ENCODE measurements around the gene PPA1. TPM values are rescaled to one million over a fixed set of nuclear protein-coding genes. Genes with fewer than 3 reads are reported as not detected.
"Not testable (repeated sequence)": the region's sequence is repeated elsewhere in the genome, so short reads cannot be mapped to it uniquely, and the experiment has no call there.

PPA1 gene
- total and polyA plus RNA-seq, 2 donors: 67.4 to 116 TPM

GRCh38 chr10:70186571-70186970, 46.7 kb downstream of the PPA1 start:
- no peaks in the 10 kb centered on the region for H3K36me3 ChIP-seq (ENCODE audit: insufficient read depth)
- no peak overlapping the region for H3K27ac ChIP-seq (ENCODE audit: low read depth)
- no peak for DNase-seq (ENCODE audit: extremely low spot score)
- no peak overlapping the region for H3K4me3 ChIP-seq (ENCODE audit: low read depth, low read length)
- 54% methylated on average over 3 of the region's 3 CpGs for WGBS
- no peaks in the 10 kb centered on the region for H3K4me1 ChIP-seq (ENCODE audit: insufficient read depth)

DNA sequence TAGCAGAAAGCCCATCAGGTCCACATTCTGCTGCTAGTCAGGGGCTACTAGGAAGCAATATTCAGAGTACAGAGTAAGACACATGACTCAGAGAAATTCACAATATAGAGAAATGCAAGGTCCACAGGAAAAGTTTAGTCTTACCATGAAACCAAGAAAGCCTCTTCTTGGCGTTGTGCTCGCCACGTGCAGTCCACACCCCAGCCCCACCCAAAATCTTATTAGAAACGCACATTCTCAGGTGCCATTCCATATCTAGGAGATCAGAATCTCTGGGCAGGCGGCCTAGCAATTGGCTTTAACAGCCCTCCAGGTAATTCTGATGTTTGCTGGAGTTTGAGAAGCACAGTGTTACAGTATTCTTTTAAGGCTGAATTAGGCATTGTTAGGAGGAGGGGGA, 47.1 kb downstream of the PPA1 start:
- no peaks in the 10 kb centered on the region for H3K4me1 ChIP-seq (ENCODE audit: insufficient read depth)
- DNase-seq (ENCODE audit: extremely low spot score): no peak
- no peak overlapping the region for H3K27ac ChIP-seq (ENCODE audit: low read depth)
- H3K4me3 ChIP-seq (ENCODE audit: low read depth, low read length): no peak overlapping the region
- no peaks in the 10 kb centered on the region for H3K36me3 ChIP-seq (ENCODE audit: insufficient read depth)
- 77% methylated on average over 5 of the region's 5 CpGs for WGBS

DNA sequence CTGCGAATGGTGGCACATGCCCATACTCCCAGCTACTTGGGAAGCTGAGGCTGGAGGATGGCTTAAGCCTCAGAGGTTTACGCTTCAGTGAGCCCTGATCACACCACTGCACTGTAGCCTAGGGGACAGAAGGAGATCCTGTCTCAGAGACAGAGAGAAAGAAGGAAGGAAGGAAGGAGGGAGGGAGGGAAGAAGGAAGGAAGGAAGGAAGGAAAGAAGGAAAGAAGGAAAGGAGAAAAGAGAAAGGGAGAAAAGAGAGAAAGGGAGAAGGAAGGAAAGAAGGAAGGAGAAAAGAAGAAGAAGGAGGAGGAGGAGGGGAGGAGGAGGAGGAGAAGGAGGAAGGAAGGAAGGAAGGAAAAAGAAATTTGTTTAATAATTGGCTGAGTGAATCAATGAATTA, 49.9 kb downstream of the PPA1 start:
- Histone ChIP-seq H3K27ac (ENCODE audit: low read depth) (no peak overlapping the region), H3K4me3 (ENCODE audit: low read depth, low read length) (no peak overlapping the region), H3K4me1 (ENCODE audit: insufficient read depth) (no peaks in the 10 kb centered on the region), H3K36me3 (ENCODE audit: insufficient read depth) (no peaks in the 10 kb centered on the region)
- no peak for DNase-seq (ENCODE audit: extremely low spot score)
- 80% methylated on average over 2 of the region's 2 CpGs for WGBS

- H3K27ac ChIP-seq (ENCODE audit: low read depth); H3K4me1 ChIP-seq (ENCODE audit: insufficient read depth); H3K4me3 ChIP-seq (ENCODE audit: low read depth, low read length); DNase-seq (ENCODE audit: extremely low spot score); H3K36me3 ChIP-seq (ENCODE audit: insufficient read depth): not testable (repeated sequence)
- 94% methylated on average over 8 of the region's 8 CpGs for WGBS
Observed at GRCh38 chr10:70179209-70179608, 54.0 kb downstream of the PPA1 start.

DNA sequence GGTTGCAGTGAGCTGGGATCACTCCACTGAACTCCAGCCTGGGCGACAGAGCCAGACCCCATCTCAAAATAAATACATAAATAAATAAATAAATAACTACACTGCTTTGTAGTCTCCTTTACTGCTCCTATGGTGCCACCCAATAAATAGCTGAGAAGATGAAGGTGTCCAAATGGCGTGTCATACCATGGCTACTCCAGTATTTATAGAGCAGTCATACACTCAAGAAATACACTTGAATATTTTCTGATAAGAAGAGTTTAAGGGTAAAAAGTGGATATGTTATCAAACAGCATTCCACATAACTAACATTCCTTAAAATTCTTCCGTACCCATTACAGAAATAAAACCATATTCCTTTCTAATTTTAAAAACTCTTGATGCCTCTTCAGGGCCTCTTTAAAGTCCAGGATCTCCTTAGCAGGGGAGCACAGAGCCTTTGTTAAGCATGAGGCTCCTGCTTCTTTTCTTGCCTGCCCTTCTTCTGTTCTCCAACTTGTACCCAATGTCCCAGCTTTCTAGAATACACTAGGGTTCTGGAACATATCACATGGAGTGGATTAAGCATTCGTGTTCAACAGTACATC, 55.0 kb downstream of the PPA1 start:
- Histone ChIP-seq H3K4me3 (ENCODE audit: low read depth, low read length) (no peak overlapping the region), H3K27ac (ENCODE audit: low read depth) (no peak overlapping the region), H3K4me1 (ENCODE audit: insufficient read depth) (no peaks in the 10 kb centered on the region), H3K36me3 (ENCODE audit: insufficient read depth) (no peaks in the 10 kb centered on the region)
- WGBS: 55% methylated on average over 4 of the region's 4 CpGs
- DNase-seq (ENCODE audit: extremely low spot score): no peak

DNA sequence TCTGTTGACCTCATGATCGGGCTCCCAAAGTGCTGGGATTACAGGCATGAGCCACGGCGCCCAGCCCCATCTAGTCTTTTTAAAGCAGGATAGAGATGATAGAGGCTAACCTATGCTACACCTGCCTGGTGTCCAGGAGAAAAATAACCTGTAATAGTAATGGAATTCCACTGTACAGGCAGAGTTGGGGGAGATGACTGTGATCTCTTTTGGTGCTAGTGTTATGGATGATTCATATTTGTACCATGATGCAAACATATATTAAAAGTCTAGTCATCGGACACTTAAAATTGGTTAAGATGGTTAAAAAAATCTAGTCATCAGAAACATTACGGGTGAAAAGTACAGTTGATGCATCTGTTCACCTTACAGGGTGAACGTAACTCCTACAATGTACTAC, 56.8 kb downstream of the PPA1 start:
- Histone ChIP-seq H3K36me3 (ENCODE audit: insufficient read depth) (no peaks in the 10 kb centered on the region), H3K27ac (ENCODE audit: low read depth) (no peak overlapping the region), H3K4me3 (ENCODE audit: low read depth, low read length) (no peak overlapping the region), H3K4me1 (ENCODE audit: insufficient read depth) (no peaks in the 10 kb centered on the region)
- 79% methylated on average over 6 of the region's 6 CpGs for WGBS
- no peak for DNase-seq (ENCODE audit: extremely low spot score)

DNA sequence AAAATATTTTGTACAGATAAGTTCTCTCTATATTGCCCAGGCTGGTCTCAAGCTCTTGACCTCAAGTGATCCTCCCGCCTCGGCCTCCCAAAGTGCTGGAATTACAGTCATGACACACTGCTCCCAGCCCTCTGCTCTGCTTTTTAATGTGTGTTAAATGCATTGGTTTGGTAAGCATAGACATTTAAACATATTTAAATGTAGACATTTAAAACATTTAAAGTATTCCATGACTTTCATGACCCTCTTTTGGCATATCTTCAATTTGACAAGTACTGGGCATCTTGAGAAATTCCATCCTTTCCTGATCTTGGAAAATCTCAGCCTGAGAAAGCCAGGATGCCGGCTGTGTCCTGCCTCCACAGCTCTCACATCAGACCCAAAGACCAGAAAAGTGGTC, 57.7 kb downstream of the PPA1 start:
- 86% methylated on average over 3 of the region's 3 CpGs for WGBS
- Histone ChIP-seq H3K4me1 (ENCODE audit: insufficient read depth) (no peaks in the 10 kb centered on the region), H3K27ac (ENCODE audit: low read depth) (no peak overlapping the region), H3K36me3 (ENCODE audit: insufficient read depth) (no peaks in the 10 kb centered on the region), H3K4me3 (ENCODE audit: low read depth, low read length) (no peak overlapping the region)
- no peak for DNase-seq (ENCODE audit: extremely low spot score)

GRCh38 chr10:70174058-70174741, 59.0 kb downstream of the PPA1 start:
- WGBS: 52% methylated on average over 4 of the region's 4 CpGs
- no peaks in the 10 kb centered on the region for H3K36me3 ChIP-seq (ENCODE audit: insufficient read depth)

GRCh38 chr10:70169649-70170364, 63.4 kb downstream of the PPA1 start:
- WGBS: under 1% methylated on average over 40 of the region's 40 CpGs
- Histone ChIP-seq H3K27ac (ENCODE audit: low read depth) (peak overlapping the region; percentile 97), H3K4me1 (ENCODE audit: insufficient read depth) (peaks cover 1% of the 10 kb centered on the region), H3K4me3 (ENCODE audit: low read depth, low read length) (peak overlapping the region; percentile 69), H3K36me3 (ENCODE audit: insufficient read depth) (no peaks in the 10 kb centered on the region)
- no peak for DNase-seq (ENCODE audit: extremely low spot score)

More at GRCh38 chr10:70174058-70174741, 59.0 kb downstream of the PPA1 start:
- Histone ChIP-seq H3K4me3 (ENCODE audit: low read depth, low read length) (no peak overlapping the region), H3K27ac (ENCODE audit: low read depth) (no peak overlapping the region), H3K4me1 (ENCODE audit: insufficient read depth) (no peaks in the 10 kb centered on the region)
- no peak for DNase-seq (ENCODE audit: extremely low spot score)

GRCh38 chr10:70169011-70169410, 64.2 kb downstream of the PPA1 start:
- Histone ChIP-seq H3K4me3 (ENCODE audit: low read depth, low read length) (no peak overlapping the region), H3K27ac (ENCODE audit: low read depth) (no peak overlapping the region), H3K36me3 (ENCODE audit: insufficient read depth) (no peaks in the 10 kb centered on the region), H3K4me1 (ENCODE audit: insufficient read depth) (peaks cover 1% of the 10 kb centered on the region)
- no peak for DNase-seq (ENCODE audit: extremely low spot score)
- 14% methylated on average over 2 of the region's 2 CpGs for WGBS

GRCh38 chr10:70167246-70167645, 66.0 kb downstream of the PPA1 start:
- DNase-seq (ENCODE audit: extremely low spot score): no peak
- Histone ChIP-seq H3K4me3 (ENCODE audit: low read depth, low read length) (no peak overlapping the region), H3K36me3 (ENCODE audit: insufficient read depth) (no peaks in the 10 kb centered on the region), H3K4me1 (ENCODE audit: insufficient read depth) (peaks cover 3% of the 10 kb centered on the region), H3K27ac (ENCODE audit: low read depth) (no peak overlapping the region)
- WGBS: 79% methylated on average over 7 of the region's 7 CpGs

DNA sequence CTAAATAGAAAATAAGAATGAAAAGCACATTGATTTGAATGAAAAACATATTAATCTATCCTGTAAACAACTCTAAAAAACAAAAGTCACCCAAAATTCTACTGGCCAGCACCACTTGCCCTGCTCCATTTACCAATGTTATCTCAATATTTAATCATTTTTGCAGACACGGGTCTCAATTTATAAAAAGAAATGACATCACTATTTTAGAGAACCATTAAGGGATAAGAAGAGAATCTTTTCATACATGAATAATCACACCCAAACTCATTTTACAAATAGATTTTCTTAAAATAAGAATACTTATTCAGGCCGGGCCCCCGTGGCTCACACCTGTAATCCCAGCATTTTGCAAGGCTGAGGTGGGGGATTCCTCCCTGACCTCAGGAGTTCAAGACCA, 66.8 kb downstream of the PPA1 start:
- H3K27ac ChIP-seq (ENCODE audit: low read depth): no peak overlapping the region
- peaks cover 3% of the 10 kb centered on the region for H3K4me1 ChIP-seq (ENCODE audit: insufficient read depth)
- WGBS: 71% methylated on average over 3 of the region's 3 CpGs

GRCh38 chr10:70164163-70164562, 69.1 kb downstream of the PPA1 start:
- no peak for DNase-seq (ENCODE audit: extremely low spot score)
- WGBS: 69% methylated on average over 3 of the region's 3 CpGs
- H3K4me3 ChIP-seq (ENCODE audit: low read depth, low read length): no peak overlapping the region
- no peaks in the 10 kb centered on the region for H3K36me3 ChIP-seq (ENCODE audit: insufficient read depth)
- H3K4me1 ChIP-seq (ENCODE audit: insufficient read depth): peaks cover 3% of the 10 kb centered on the region
- H3K27ac ChIP-seq (ENCODE audit: low read depth): peak overlapping the region; percentile 2

More for the DNA sequence above, 66.8 kb downstream of the PPA1 start:
- Histone ChIP-seq H3K4me3 (ENCODE audit: low read depth, low read length) (no peak overlapping the region), H3K36me3 (ENCODE audit: insufficient read depth) (no peaks in the 10 kb centered on the region)
- DNase-seq (ENCODE audit: extremely low spot score): no peak

DNA sequence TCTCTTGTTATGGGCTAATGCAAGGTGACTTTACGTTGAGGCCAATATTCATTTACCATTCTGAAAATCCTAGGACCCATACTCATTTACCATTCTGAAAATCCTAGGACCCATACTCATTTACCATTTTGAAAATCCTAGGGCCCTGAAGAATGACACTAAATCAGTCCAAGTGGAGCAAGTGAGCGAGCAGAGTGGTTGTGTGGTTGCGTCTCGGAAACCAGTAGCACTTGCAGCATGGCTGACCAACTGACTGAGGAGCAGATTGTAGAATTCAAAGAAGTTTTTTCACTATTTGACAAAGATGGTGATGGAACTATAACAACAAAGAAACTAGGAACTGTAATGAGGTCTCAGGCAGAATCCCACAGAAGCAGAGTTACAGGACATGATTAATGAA, 69.8 kb downstream of the PPA1 start:
- no peak for DNase-seq (ENCODE audit: extremely low spot score)
- Histone ChIP-seq H3K36me3 (ENCODE audit: insufficient read depth) (no peaks in the 10 kb centered on the region), H3K4me1 (ENCODE audit: insufficient read depth) (peaks cover 3% of the 10 kb centered on the region), H3K4me3 (ENCODE audit: low read depth, low read length) (no peak overlapping the region), H3K27ac (ENCODE audit: low read depth) (no peak overlapping the region)
- 96% methylated on average over 4 of the region's 4 CpGs for WGBS
